ENCODE results near the gene GABBR2. TPM values are rescaled to one million over a fixed set of nuclear protein-coding genes. Genes with fewer than 3 reads are reported as not detected.

Gene GABBR2
- total and polyA plus RNA-seq, 12 donors, result under 0.01 to 1.3 (median 0.45) TPM

- H3K27ac ChIP-seq, result peak overlapping the region in 1 of 10 donors; percentile 44
- peaks cover 0 to under 1% (median 0%) of the 10 kb centered on the region in 7 donors for H3K27me3 ChIP-seq
- TF ChIP-seq CTCF (IDR thresholded peaks at IDR 0.05), result no peak
- DNase-seq, result no peak
- no peaks in the 10 kb centered on the region for H3K36me3 ChIP-seq
- ATAC-seq, result peak in 5 of 8 donors; percentile 14 to 62 (median 37)
- no peak overlapping the region for H3K4me3 ChIP-seq
- 66 to 68% methylated on average over 3 of the region's 3 CpGs for WGBS, 2 donors
- intact Hi-C loops (cut with DNase I), result no loop called here
- peaks cover 0 to 10% (median 0%) of the 10 kb centered on the region in 9 donors for H3K4me1 ChIP-seq
- H3K9me3 ChIP-seq, result no peaks in the 10 kb centered on the region
Observed at GRCh38 chr9:98430535-98431292, 278.0 kb downstream of the GABBR2 start.

- TF ChIP-seq CTCF (IDR thresholded peaks at IDR 0.05), result no peak
- Histone ChIP-seq H3K27me3 (peaks cover 0 to 3% (median 0%) of the 10 kb centered on the region in 7 donors), H3K9me3 (no peaks in the 10 kb centered on the region), H3K4me1 (peaks cover 0 to 10% (median 0%) of the 10 kb centered on the region in 9 donors), H3K27ac (no peak overlapping the region), H3K36me3 (no peaks in the 10 kb centered on the region), H3K4me3 (no peak overlapping the region)
- intact Hi-C loops (cut with DNase I), result loop anchor here in 1 of 10 donors (10.0 kb wide), 1 partner anchor 65 kb away; no protein-coding TSS in a partner anchor
- DNase-seq, result no peak
- 62 to 65% methylated on average over 1 of the region's 1 CpG for WGBS, 2 donors
- ATAC-seq, result peak in 2 of 8 donors; percentile 35 to 40
Observed at GRCh38 chr9:98429613-98430012, 279.1 kb downstream of the GABBR2 start.

GRCh38 chr9:98428454-98428853 is 280.3 kb downstream of the GABBR2 start:
- H3K4me1 ChIP-seq, result peaks cover 0 to 10% (median 0%) of the 10 kb centered on the region in 9 donors
- peaks cover 0 to 3% (median 0%) of the 10 kb centered on the region in 7 donors for H3K27me3 ChIP-seq
- 91% methylated on average over 2 of the region's 2 CpGs for WGBS, 2 donors
- no peak for TF ChIP-seq CTCF (IDR thresholded peaks at IDR 0.05)
- H3K36me3 ChIP-seq, result no peaks in the 10 kb centered on the region
- intact Hi-C loops (cut with DNase I), result loop anchor here in 1 of 10 donors (10.0 kb wide), 1 partner anchor 66 kb away; no protein-coding TSS in a partner anchor
- DNase-seq (no peak), ATAC-seq (no peak)
- H3K9me3 ChIP-seq, result peaks cover 0 to 2% (median 0%) of the 10 kb centered on the region in 11 donors
- H3K27ac ChIP-seq, result no peak overlapping the region
- H3K4me3 ChIP-seq, result no peak overlapping the region

GRCh38 chr9:98427491-98427890 is 281.2 kb downstream of the GABBR2 start:
- ATAC-seq, result no peak
- Histone ChIP-seq H3K27me3 (peaks cover 0 to 3% (median 0%) of the 10 kb centered on the region in 7 donors), H3K36me3 (no peaks in the 10 kb centered on the region), H3K9me3 (peaks cover 0 to 2% (median 0%) of the 10 kb centered on the region in 11 donors), H3K4me1 (peaks cover 0 to 10% (median 0%) of the 10 kb centered on the region in 9 donors), H3K4me3 (no peak overlapping the region), H3K27ac (no peak overlapping the region)
- no peak for DNase-seq
- intact Hi-C loops (cut with DNase I), result loop anchor here in 1 of 10 donors (10.0 kb wide), 1 partner anchor 67 kb away; no protein-coding TSS in a partner anchor
- 87 to 91% methylated on average over 5 of the region's 5 CpGs for WGBS, 2 donors
- TF ChIP-seq CTCF (IDR thresholded peaks at IDR 0.05), result no peak
